Progenitor cell of endocrine pancreas (in vitro differentiated cells): ENCODE measurements around the gene ETHE1. TPM values are rescaled to one million over a fixed set of nuclear protein-coding genes. Genes with fewer than 3 reads are reported as not detected.

ENCODE experiments used
- DNase-seq: peaks from one replicate; pipeline ENCODE4 v3.0.0; 2021; ENCODE audit warnings: low spot score; ENCODE audit not compliant: unreplicated experiment
- H3K27ac Mint-ChIP-seq: 2 replicates; pipeline ENCODE4 v1.8.0; 2021; ENCODE audit warnings: mild to moderate bottlenecking, moderate library complexity, mixed read lengths
- H3K27me3 Mint-ChIP-seq: 2 replicates; pipeline ENCODE4 v1.8.0; 2021; ENCODE audit warnings: mixed read lengths
- H3K36me3 Mint-ChIP-seq: 2 replicates; pipeline ENCODE4 v1.8.0; 2022; ENCODE audit warnings: mixed read lengths; ENCODE audit not compliant: insufficient read depth
- H3K4me1 Mint-ChIP-seq: 2 replicates; pipeline ENCODE4 v1.8.0; 2021; ENCODE audit warnings: low read depth, mixed read lengths
- H3K4me3 Mint-ChIP-seq: 2 replicates; pipeline ENCODE4 v1.8.0; 2021; ENCODE audit warnings: low read depth, mild to moderate bottlenecking, moderate library complexity, mixed read lengths
- H3K9me3 Mint-ChIP-seq: 2 replicates; pipeline ENCODE4 v1.8.0; 2021; ENCODE audit warnings: low read depth, mixed read lengths
- total RNA-seq: library from RNA; stranded (reverse); gene quantifications from 2 replicates; pipeline ENCODE4 v1.2.1, GENCODE V29; 2021
- TF ChIP-seq, protein P1 (sequence below): fragments of 200-600 bp; sonication (generic); IDR thresholded peaks from one replicate; pipeline ENCODE4 v1.5.0; 2021; ENCODE audit warnings: antibody characterized with exemption, mild to moderate bottlenecking; ENCODE audit not compliant: unreplicated experiment

The ETHE1 gene
- total RNA-seq, 1 donor from 2014 or later = 28.0 TPM

DNA sequence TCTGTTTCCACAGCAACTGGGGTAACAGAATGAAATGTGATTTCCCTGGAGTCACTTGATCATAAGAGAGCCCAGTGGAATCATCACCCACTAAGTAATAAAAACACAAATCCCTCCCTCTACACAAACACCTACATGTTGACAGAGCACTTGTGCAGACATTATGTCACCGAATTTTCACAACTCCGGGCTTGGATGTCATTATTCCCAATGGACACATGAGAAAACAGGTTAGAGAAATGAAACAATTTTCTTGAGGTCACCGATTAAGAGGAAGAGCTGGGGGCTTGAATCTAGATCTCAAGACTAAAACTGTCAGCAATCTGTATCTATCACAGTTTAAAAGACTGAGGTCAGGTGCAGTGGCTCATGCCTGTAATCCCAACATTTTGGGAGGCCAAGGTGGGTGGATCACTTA is 45.2 kb upstream of the ETHE1 start:
- Mint-ChIP-seq H3K27ac (peak overlapping the region; percentile 49), H3K27me3 (no peaks in the 10 kb centered on the region), H3K4me1 (peaks cover 19% of the 10 kb centered on the region), H3K4me3 (no peak overlapping the region), H3K36me3 (peaks cover 5% of the 10 kb centered on the region), H3K9me3 (no peaks in the 10 kb centered on the region)
- TF ChIP-seq, protein P1, sequence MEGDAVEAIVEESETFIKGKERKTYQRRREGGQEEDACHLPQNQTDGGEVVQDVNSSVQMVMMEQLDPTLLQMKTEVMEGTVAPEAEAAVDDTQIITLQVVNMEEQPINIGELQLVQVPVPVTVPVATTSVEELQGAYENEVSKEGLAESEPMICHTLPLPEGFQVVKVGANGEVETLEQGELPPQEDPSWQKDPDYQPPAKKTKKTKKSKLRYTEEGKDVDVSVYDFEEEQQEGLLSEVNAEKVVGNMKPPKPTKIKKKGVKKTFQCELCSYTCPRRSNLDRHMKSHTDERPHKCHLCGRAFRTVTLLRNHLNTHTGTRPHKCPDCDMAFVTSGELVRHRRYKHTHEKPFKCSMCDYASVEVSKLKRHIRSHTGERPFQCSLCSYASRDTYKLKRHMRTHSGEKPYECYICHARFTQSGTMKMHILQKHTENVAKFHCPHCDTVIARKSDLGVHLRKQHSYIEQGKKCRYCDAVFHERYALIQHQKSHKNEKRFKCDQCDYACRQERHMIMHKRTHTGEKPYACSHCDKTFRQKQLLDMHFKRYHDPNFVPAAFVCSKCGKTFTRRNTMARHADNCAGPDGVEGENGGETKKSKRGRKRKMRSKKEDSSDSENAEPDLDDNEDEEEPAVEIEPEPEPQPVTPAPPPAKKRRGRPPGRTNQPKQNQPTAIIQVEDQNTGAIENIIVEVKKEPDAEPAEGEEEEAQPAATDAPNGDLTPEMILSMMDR = no peak
- no peak for DNase-seq

- H3K4me1 Mint-ChIP-seq = peaks cover 13% of the 10 kb centered on the region
- no peak for DNase-seq
- H3K9me3 Mint-ChIP-seq = no peaks in the 10 kb centered on the region
- TF ChIP-seq, protein P1 = no peak
- H3K27me3 Mint-ChIP-seq = no peaks in the 10 kb centered on the region
- H3K4me3 Mint-ChIP-seq = no peak overlapping the region
- H3K27ac Mint-ChIP-seq = no peak overlapping the region
- peaks cover 6% of the 10 kb centered on the region for H3K36me3 Mint-ChIP-seq
These were observed 43.3 kb upstream of the ETHE1 start for GRCh38 chr19:43570174-43570791.

GRCh38 chr19:43569657-43570056 is 42.7 kb upstream of the ETHE1 start:
- Mint-ChIP-seq H3K4me1 (peaks cover 10% of the 10 kb centered on the region), H3K4me3 (no peak overlapping the region), H3K27me3 (no peaks in the 10 kb centered on the region), H3K36me3 (peaks cover 8% of the 10 kb centered on the region), H3K9me3 (no peaks in the 10 kb centered on the region), H3K27ac (no peak overlapping the region)
- DNase-seq = no peak
- TF ChIP-seq, protein P1 = no peak

- Mint-ChIP-seq H3K4me1 (no peaks in the 10 kb centered on the region), H3K9me3 (no peaks in the 10 kb centered on the region), H3K36me3 (peaks cover 19% of the 10 kb centered on the region), H3K4me3 (no peak overlapping the region), H3K27ac (no peak overlapping the region), H3K27me3 (no peaks in the 10 kb centered on the region)
- no peak for DNase-seq
- TF ChIP-seq, protein P1 = no peak
These were observed 37.8 kb upstream of the ETHE1 start for GRCh38 chr19:43564800-43565199.

GRCh38 chr19:43563816-43564457 is 36.9 kb upstream of the ETHE1 start:
- peaks cover 19% of the 10 kb centered on the region for H3K36me3 Mint-ChIP-seq
- H3K27me3 Mint-ChIP-seq = no peaks in the 10 kb centered on the region
- H3K4me1 Mint-ChIP-seq = no peaks in the 10 kb centered on the region
- TF ChIP-seq, protein P1 = no peak
- no peaks in the 10 kb centered on the region for H3K9me3 Mint-ChIP-seq
- no peak for DNase-seq
- no peak overlapping the region for H3K4me3 Mint-ChIP-seq
- H3K27ac Mint-ChIP-seq = no peak overlapping the region
